Astrocyte (in vitro differentiated cells and primary cell): ENCODE measurements around the gene PIAS1.

Experiments used
- CTCF ChIP-seq: IDR thresholded peaks from 2 replicates; pipeline ENCODE4 v1.5.1; 2011; ENCODE audit warnings: low read depth, mild to moderate bottlenecking, inconsistent platforms, low read length, moderate library complexity; ENCODE audit not compliant: insufficient read depth
- EZH2 ChIP-seq: IDR thresholded peaks from 2 replicates; pipeline ENCODE4 v1.6.1; 2012; ENCODE audit warnings: mild to moderate bottlenecking, low read length, inconsistent platforms; ENCODE audit not compliant: insufficient read depth

- TF ChIP-seq CTCF: no peak
- no peak for TF ChIP-seq EZH2
Measured at GRCh38 chr15:68223171-68223570, 169.1 kb downstream of the PIAS1 start.
